ENCODE measurements around the gene ACR. TPM values are rescaled to one million over a fixed set of nuclear protein-coding genes. Genes with fewer than 3 reads are reported as not detected.

ACR gene
- polyA plus RNA-seq, 1 donor = 0.45 TPM

- DNase-seq = no peak
Measured at GRCh38 chr22:50702821-50703725, 34.9 kb upstream of the ACR start.

GRCh38 chr22:50703726-50704509, 34.1 kb upstream of the ACR start:
- no peak for DNase-seq

GRCh38 chr22:50704510-50705218, 33.3 kb upstream of the ACR start:
- no peak for DNase-seq

- peak; percentile 64 for DNase-seq
Measured at GRCh38 chr22:50705219-50705691, 32.7 kb upstream of the ACR start.

- no peak for DNase-seq
Measured at GRCh38 chr22:50705851-50706351, 32.1 kb upstream of the ACR start.

- no peak for DNase-seq
Measured at GRCh38 chr22:50706481-50707125, 31.4 kb upstream of the ACR start.

GRCh38 chr22:50708474-50708873, 29.5 kb upstream of the ACR start:
- DNase-seq = no peak

- DNase-seq = no peak
Measured at GRCh38 chr22:50708996-50709395, 29.0 kb upstream of the ACR start.

GRCh38 chr22:50710221-50710620, 27.8 kb upstream of the ACR start:
- DNase-seq = no peak

GRCh38 chr22:50710886-50711285, 27.1 kb upstream of the ACR start:
- no peak for DNase-seq

GRCh38 chr22:50711446-50712340, 26.3 kb upstream of the ACR start:
- no peak for DNase-seq

GRCh38 chr22:50712341-50713007, 25.5 kb upstream of the ACR start:
- no peak for DNase-seq

GRCh38 chr22:50713008-50713385, 25.0 kb upstream of the ACR start:
- no peak for DNase-seq

GRCh38 chr22:50713571-50714056, 24.4 kb upstream of the ACR start:
- DNase-seq = no peak

GRCh38 chr22:50714150-50714549, 23.9 kb upstream of the ACR start:
- no peak for DNase-seq

- no peak for DNase-seq
Measured at GRCh38 chr22:50714631-50715179, 23.3 kb upstream of the ACR start.

GRCh38 chr22:50715250-50715649, 22.8 kb upstream of the ACR start:
- DNase-seq = no peak

GRCh38 chr22:50715776-50716175, 22.2 kb upstream of the ACR start:
- no peak for DNase-seq

GRCh38 chr22:50716290-50717024, 21.5 kb upstream of the ACR start:
- DNase-seq = no peak
